DMS153 (cell line): ENCODE data around the gene CCDC134.

Experiments used
- DNase-seq: peaks from one replicate; lab custom pipeline; 2025; lab: John Stamatoyannopoulos, UW

CCDC134 gene

GRCh38 chr22:41787331-41787730 is 13.1 kb upstream of the CCDC134 start:
- DNase-seq: no peak

GRCh38 chr22:41793871-41794270 is 6.6 kb upstream of the CCDC134 start:
- DNase-seq: no peak

GRCh38 chr22:41798736-41799135 is 1.7 kb upstream of the CCDC134 start:
- no peak for DNase-seq

- no peak for DNase-seq
Observed at GRCh38 chr22:41799486-41800347, 762 bp upstream of the CCDC134 start.

- DNase-seq: no peak
Observed at GRCh38 chr22:41801147-41801819, 804 bp downstream of the CCDC134 start.

GRCh38 chr22:41801886-41802285 is 1.4 kb downstream of the CCDC134 start:
- DNase-seq: no peak

GRCh38 chr22:41805639-41806038 is 5.2 kb downstream of the CCDC134 start:
- DNase-seq: no peak

GRCh38 chr22:41808400-41808799 is 7.9 kb downstream of the CCDC134 start:
- no peak for DNase-seq

GRCh38 chr22:41810022-41810421 is 9.5 kb downstream of the CCDC134 start:
- DNase-seq: no peak

GRCh38 chr22:41812805-41813545 is 12.5 kb downstream of the CCDC134 start:
- no peak for DNase-seq

GRCh38 chr22:41813726-41814410 is 13.4 kb downstream of the CCDC134 start:
- no peak for DNase-seq

- DNase-seq: no peak
Observed at GRCh38 chr22:41815716-41816115, 15.2 kb downstream of the CCDC134 start.

- no peak for DNase-seq
Observed at GRCh38 chr22:41816241-41816640, 15.8 kb downstream of the CCDC134 start.

- no peak for DNase-seq
Observed at GRCh38 chr22:41816871-41817270, 16.4 kb downstream of the CCDC134 start.

GRCh38 chr22:41818011-41818410 is 17.5 kb downstream of the CCDC134 start:
- no peak for DNase-seq

- DNase-seq: no peak
Observed at GRCh38 chr22:41818596-41818995, 18.1 kb downstream of the CCDC134 start.

- no peak for DNase-seq
Observed at GRCh38 chr22:41819257-41819656, 18.8 kb downstream of the CCDC134 start.

- no peak for DNase-seq
Observed at GRCh38 chr22:41820447-41820846, 20.0 kb downstream of the CCDC134 start.

- no peak for DNase-seq
Observed at GRCh38 chr22:41821471-41822316, 21.2 kb downstream of the CCDC134 start.

GRCh38 chr22:41822317-41823057 is 22.0 kb downstream of the CCDC134 start:
- peak; percentile 34 for DNase-seq
